Measurements from ENCODE around the gene CA5B. TPM values are rescaled to one million over a fixed set of nuclear protein-coding genes. Genes with fewer than 3 reads are reported as not detected.

Gene CA5B
- total and polyA plus RNA-seq, 7 donors, result 0.25 to 2.7 (median 0.91) TPM

DNA sequence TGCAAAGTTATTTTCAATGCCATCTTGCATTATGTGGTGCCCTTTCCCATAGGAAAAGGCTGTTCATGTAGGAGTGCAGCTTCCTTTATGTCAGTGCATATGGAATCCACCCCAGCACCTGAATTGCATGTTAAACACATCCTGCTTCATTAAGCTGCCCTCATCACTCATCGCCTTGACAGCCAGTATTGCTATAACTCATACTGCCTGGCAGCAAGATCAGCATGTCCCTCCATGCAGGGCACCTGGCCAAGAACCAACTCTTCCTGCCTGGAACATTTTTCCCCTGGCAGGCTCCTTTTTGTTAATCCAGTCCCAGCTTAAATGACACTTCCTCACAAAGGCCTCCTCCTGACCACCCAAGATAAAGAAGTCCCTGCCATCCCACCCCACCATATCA, 23.5 kb upstream of the CA5B start:
- Histone ChIP-seq H3K27me3 (ENCODE audit: insufficient read depth in 3 of 3, low read length in 2 of 3) (no peaks in the 10 kb centered on the region), H3K4me1 (no peaks in the 10 kb centered on the region), H3K4me3 (no peak overlapping the region), H3K36me3 (ENCODE audit: insufficient read depth in 1 of 2, low read depth in 1 of 2) (no peaks in the 10 kb centered on the region), H3K27ac (no peak overlapping the region), H3K9me3 (no peaks in the 10 kb centered on the region)
- TF ChIP-seq, protein P1, sequence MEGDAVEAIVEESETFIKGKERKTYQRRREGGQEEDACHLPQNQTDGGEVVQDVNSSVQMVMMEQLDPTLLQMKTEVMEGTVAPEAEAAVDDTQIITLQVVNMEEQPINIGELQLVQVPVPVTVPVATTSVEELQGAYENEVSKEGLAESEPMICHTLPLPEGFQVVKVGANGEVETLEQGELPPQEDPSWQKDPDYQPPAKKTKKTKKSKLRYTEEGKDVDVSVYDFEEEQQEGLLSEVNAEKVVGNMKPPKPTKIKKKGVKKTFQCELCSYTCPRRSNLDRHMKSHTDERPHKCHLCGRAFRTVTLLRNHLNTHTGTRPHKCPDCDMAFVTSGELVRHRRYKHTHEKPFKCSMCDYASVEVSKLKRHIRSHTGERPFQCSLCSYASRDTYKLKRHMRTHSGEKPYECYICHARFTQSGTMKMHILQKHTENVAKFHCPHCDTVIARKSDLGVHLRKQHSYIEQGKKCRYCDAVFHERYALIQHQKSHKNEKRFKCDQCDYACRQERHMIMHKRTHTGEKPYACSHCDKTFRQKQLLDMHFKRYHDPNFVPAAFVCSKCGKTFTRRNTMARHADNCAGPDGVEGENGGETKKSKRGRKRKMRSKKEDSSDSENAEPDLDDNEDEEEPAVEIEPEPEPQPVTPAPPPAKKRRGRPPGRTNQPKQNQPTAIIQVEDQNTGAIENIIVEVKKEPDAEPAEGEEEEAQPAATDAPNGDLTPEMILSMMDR (IDR thresholded peaks at IDR 0.05), result no peak
- ATAC-seq (peak in 3 of 4 donors; percentile 78 to 94 (median 91)), DNase-seq (peak in 1 of 2 donors; percentile 66)
- WGBS, 3 donors, result 32 to 48% (median 43%) methylated on average over 1 of the region's 1 CpG
- intact Hi-C loops (cut with DNase I), result no loop called here

DNA sequence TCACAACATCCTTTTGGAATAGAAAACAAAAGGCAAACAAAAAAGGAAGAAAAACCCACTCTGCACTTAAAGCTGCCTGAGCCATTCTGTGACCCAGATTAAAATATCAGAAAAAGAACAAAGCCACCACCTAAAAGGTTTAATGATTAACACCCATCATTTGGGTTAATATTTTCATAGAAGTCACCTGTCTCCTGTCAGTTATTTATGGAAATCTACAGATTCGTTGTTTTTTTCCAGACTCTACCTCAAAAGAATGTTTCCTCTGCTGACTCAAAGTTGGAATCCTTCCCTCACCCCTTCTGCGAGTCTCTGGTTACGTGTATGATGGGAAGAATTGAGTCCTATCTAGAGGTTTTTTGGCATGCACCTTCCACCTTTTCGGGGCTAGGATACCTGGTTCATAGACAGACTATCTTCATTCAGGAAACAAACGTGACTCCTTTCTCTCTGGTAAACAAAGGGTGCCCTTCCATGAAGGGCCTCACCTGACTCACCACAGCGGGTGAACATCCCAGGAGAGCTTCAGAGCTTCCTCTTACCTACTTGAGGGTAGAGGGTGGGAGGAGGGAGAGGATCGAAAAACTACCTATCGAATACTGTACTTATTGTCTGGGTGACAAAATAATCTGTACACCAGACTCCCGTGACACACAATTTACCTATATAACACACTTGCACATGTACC, 19.6 kb upstream of the CA5B start:
- H3K36me3 ChIP-seq (ENCODE audit: insufficient read depth in 1 of 2, low read depth in 1 of 2), result no peaks in the 10 kb centered on the region
- ATAC-seq, result no peak
- no peaks in the 10 kb centered on the region for H3K4me1 ChIP-seq
- 77 to 86% (median 79%) methylated on average over 9 of the region's 9 CpGs for WGBS, 3 donors
- TF ChIP-seq, protein P1 (IDR thresholded peaks at IDR 0.05), result no peak
- intact Hi-C loops (cut with DNase I), result no loop called here
- no peaks in the 10 kb centered on the region for H3K9me3 ChIP-seq
- DNase-seq, result no peak
- H3K27me3 ChIP-seq (ENCODE audit: insufficient read depth in 3 of 3, low read length in 2 of 3), result no peaks in the 10 kb centered on the region
- no peak overlapping the region for H3K27ac ChIP-seq
- H3K4me3 ChIP-seq, result no peak overlapping the region

DNA sequence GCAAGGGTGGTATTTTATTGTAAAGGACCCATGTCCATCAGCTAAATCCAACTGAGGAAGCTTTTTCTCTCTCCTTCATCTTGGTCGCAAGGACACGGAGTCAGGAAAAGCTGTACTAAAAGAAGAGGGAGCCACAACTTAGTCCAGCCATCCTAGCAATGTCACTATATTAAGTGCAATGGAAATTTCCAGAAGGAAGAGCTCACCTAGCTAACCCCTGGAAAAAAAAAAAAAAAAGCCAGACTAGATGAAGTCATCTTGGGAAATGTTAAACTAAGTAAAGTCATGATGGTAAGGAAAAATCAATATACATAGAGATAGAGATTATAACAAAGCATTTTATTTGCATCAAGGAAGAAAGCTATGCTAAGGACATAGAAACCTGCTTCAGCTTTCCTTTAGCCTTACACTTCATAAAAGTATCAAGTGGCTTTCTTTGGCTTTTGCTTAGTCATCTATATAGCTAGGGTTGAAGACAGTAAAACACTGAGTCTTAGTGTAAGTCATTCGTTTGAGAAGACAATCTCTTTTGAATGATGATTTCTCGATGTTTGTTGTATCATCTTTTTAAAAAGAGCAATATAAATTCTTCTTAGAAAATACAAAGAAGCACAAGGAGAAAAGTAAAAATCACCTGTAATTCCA, 18.6 kb upstream of the CA5B start:
- Histone ChIP-seq H3K4me3 (no peak overlapping the region), H3K9me3 (no peaks in the 10 kb centered on the region), H3K4me1 (no peaks in the 10 kb centered on the region), H3K27me3 (ENCODE audit: insufficient read depth in 3 of 3, low read length in 2 of 3) (no peaks in the 10 kb centered on the region), H3K36me3 (ENCODE audit: insufficient read depth in 1 of 2, low read depth in 1 of 2) (no peaks in the 10 kb centered on the region), H3K27ac (no peak overlapping the region)
- WGBS, 3 donors, result 79 to 86% (median 83%) methylated on average over 4 of the region's 4 CpGs
- TF ChIP-seq, protein P1 (IDR thresholded peaks at IDR 0.05), result no peak
- intact Hi-C loops (cut with DNase I), result no loop called here
- ATAC-seq (no peak), DNase-seq (no peak)

DNA sequence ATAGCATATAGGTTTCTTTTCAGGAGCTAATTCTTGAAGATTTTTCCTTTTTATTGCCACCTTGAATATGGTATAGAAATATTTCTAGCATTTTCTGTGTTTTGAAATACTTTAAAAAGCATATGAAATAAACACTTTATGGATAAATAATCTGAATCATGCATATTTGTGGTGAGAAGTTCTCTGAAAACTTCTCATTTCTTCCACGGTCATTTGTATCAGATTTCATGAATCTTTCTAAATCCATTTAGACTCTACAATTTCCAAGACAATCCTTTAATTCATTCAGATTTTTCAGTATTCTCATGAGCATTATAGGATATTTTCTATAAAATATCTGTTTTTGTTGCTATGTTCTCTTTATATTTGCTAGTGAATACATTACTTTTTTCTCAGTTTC, 16.2 kb upstream of the CA5B start:
- TF ChIP-seq, protein P1 (IDR thresholded peaks at IDR 0.05), result no peak
- 0 to 91% (median 38%) methylated on average over 1 of the region's 1 CpG for WGBS, 3 donors
- Histone ChIP-seq H3K4me3 (no peak overlapping the region), H3K9me3 (no peaks in the 10 kb centered on the region), H3K4me1 (no peaks in the 10 kb centered on the region), H3K36me3 (ENCODE audit: insufficient read depth in 1 of 2, low read depth in 1 of 2) (no peaks in the 10 kb centered on the region), H3K27ac (no peak overlapping the region), H3K27me3 (ENCODE audit: insufficient read depth in 3 of 3, low read length in 2 of 3) (no peaks in the 10 kb centered on the region)
- intact Hi-C loops (cut with DNase I), result no loop called here
- ATAC-seq (no peak), DNase-seq (no peak)

All from psoas muscle (tissue), 8 donors.